Epithelial cell of esophagus (primary cell): ENCODE measurements around the gene FBXL12.
A peak's percentile ranks its signal among the peaks of the same experiment; 100 is the strongest.

Experiments used
- DNase-seq: peaks from one replicate; pipeline ENCODE4 v3.0.0; 2010; ENCODE audit warnings: low read depth
- H3K4me3 ChIP-seq: 2 replicates; pipeline ENCODE4 v1.5.1; 2011; ENCODE audit warnings: mild to moderate bottlenecking, low read length, control low read depth
- CTCF ChIP-seq: IDR thresholded peaks from 2 replicates; pipeline ENCODE4 v1.5.1; 2011; ENCODE audit warnings: low read depth, mild to moderate bottlenecking, low read length, control low read depth, inconsistent platforms; ENCODE audit not compliant: insufficient read depth; ENCODE audit errors: missing control alignments

Gene FBXL12

GRCh38 chr19:9858766-9859165 lies 39.9 kb upstream of the FBXL12 start:
- DNase-seq = no peak
- no peak overlapping the region for H3K4me3 ChIP-seq
- TF ChIP-seq CTCF = no peak

- TF ChIP-seq CTCF = no peak
- DNase-seq = peak; percentile 13
- no peak overlapping the region for H3K4me3 ChIP-seq
Observed at GRCh38 chr19:9857920-9858746, 39.3 kb upstream of the FBXL12 start.

- no peak for TF ChIP-seq CTCF
- no peak for DNase-seq
- H3K4me3 ChIP-seq = no peak overlapping the region
Observed at GRCh38 chr19:9857076-9857721, 38.3 kb upstream of the FBXL12 start.

- TF ChIP-seq CTCF = no peak
- no peak for DNase-seq
- no peak overlapping the region for H3K4me3 ChIP-seq
Observed at GRCh38 chr19:9856609-9857008, 37.7 kb upstream of the FBXL12 start.

GRCh38 chr19:9854282-9854846 lies 35.5 kb upstream of the FBXL12 start:
- H3K4me3 ChIP-seq = no peak overlapping the region
- TF ChIP-seq CTCF = no peak
- no peak for DNase-seq

GRCh38 chr19:9850235-9850959 lies 31.5 kb upstream of the FBXL12 start:
- no peak for TF ChIP-seq CTCF
- no peak overlapping the region for H3K4me3 ChIP-seq
- DNase-seq = no peak
